HG03432 (cell line): Measurements from ENCODE around the gene SIDT1.

Source experiments
- ATAC-seq: cut with Tn5 transposase; IDR thresholded peaks from one replicate; pipeline ENCODE4 v1.9.1; 2021; ENCODE audit warnings: mild to moderate bottlenecking, moderate library complexity; ENCODE audit not compliant: unreplicated experiment

The SIDT1 gene

GRCh38 chr3:113594066-113594465 is 61.7 kb downstream of the SIDT1 start:
- ATAC-seq: no peak

GRCh38 chr3:113597596-113598354 is 65.4 kb downstream of the SIDT1 start:
- no peak for ATAC-seq

- ATAC-seq: no peak
Measured at GRCh38 chr3:113600418-113601182, 68.2 kb downstream of the SIDT1 start.

- ATAC-seq: no peak
Measured at GRCh38 chr3:113601240-113601639, 68.9 kb downstream of the SIDT1 start.

GRCh38 chr3:113602256-113602655 is 69.9 kb downstream of the SIDT1 start:
- ATAC-seq: no peak

GRCh38 chr3:113602836-113603235 is 70.5 kb downstream of the SIDT1 start:
- ATAC-seq: no peak

- ATAC-seq: peak; percentile 99
Measured at GRCh38 chr3:113606539-113607218, 74.3 kb downstream of the SIDT1 start.

- no peak for ATAC-seq
Measured at GRCh38 chr3:113607219-113607596, 74.9 kb downstream of the SIDT1 start.

GRCh38 chr3:113614402-113614801 is 82.0 kb downstream of the SIDT1 start:
- ATAC-seq: no peak

- no peak for ATAC-seq
Measured at GRCh38 chr3:113615976-113616375, 83.6 kb downstream of the SIDT1 start.

GRCh38 chr3:113617726-113618125 is 85.4 kb downstream of the SIDT1 start:
- ATAC-seq: no peak

GRCh38 chr3:113620091-113620490 is 87.7 kb downstream of the SIDT1 start:
- ATAC-seq: no peak

- no peak for ATAC-seq
Measured at GRCh38 chr3:113623324-113623723, 91.0 kb downstream of the SIDT1 start.

- no peak for ATAC-seq
Measured at GRCh38 chr3:113623811-113624210, 91.5 kb downstream of the SIDT1 start.

- ATAC-seq: no peak
Measured at GRCh38 chr3:113625834-113626233, 93.5 kb downstream of the SIDT1 start.

- ATAC-seq: no peak
Measured at GRCh38 chr3:113626503-113627371, 94.4 kb downstream of the SIDT1 start.

- no peak for ATAC-seq
Measured at GRCh38 chr3:113628316-113628715, 96.0 kb downstream of the SIDT1 start.

- ATAC-seq: no peak
Measured at GRCh38 chr3:113628788-113629187, 96.4 kb downstream of the SIDT1 start.

- no peak for ATAC-seq
Measured at GRCh38 chr3:113629584-113630421, 97.4 kb downstream of the SIDT1 start.
